ENCODE data around the gene ZEB2.

ZEB2 gene

DNA sequence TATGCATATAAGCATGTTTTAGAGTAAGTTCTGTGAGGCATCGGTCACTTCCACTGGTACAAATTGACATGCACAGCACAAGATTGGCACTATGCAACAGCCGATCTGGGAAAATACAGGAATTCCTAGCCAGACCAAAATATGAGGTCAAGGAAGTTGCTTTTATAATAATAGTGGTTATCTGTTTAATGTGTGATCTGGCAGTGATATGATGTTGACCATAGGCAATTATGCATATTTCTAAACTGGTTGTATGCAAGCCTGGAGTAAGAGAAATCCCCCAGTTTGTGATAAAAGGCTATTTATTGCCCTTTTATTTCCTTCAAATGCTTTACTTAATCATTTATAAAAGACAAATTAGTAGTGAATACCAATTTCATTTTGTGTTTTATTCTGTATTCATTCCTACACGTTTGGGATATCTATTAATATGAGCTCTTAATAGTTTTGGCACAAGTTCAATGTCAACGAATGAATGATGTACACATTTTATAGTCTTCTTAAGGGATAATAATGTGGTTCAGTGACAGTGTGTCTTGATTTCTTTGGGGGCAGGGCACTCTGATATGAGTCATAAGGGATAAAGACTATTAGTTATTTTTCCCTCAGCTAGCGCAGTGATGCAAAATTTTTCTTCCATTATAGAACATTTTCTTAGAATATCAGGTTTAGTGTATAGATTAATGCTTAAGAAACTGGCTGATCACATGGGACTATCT is 34.7 kb upstream of the ZEB2 start:
- TF ChIP-seq, protein P1, sequence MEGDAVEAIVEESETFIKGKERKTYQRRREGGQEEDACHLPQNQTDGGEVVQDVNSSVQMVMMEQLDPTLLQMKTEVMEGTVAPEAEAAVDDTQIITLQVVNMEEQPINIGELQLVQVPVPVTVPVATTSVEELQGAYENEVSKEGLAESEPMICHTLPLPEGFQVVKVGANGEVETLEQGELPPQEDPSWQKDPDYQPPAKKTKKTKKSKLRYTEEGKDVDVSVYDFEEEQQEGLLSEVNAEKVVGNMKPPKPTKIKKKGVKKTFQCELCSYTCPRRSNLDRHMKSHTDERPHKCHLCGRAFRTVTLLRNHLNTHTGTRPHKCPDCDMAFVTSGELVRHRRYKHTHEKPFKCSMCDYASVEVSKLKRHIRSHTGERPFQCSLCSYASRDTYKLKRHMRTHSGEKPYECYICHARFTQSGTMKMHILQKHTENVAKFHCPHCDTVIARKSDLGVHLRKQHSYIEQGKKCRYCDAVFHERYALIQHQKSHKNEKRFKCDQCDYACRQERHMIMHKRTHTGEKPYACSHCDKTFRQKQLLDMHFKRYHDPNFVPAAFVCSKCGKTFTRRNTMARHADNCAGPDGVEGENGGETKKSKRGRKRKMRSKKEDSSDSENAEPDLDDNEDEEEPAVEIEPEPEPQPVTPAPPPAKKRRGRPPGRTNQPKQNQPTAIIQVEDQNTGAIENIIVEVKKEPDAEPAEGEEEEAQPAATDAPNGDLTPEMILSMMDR (IDR thresholded peaks at IDR 0.05; ENCODE audit: low read length, missing control alignments), result no peak
- no peak for DNase-seq (ENCODE audit: low read depth)
- no peak overlapping the region for H3K4me3 ChIP-seq (replicated peaks; ENCODE audit: low read depth, low read length)

DNA sequence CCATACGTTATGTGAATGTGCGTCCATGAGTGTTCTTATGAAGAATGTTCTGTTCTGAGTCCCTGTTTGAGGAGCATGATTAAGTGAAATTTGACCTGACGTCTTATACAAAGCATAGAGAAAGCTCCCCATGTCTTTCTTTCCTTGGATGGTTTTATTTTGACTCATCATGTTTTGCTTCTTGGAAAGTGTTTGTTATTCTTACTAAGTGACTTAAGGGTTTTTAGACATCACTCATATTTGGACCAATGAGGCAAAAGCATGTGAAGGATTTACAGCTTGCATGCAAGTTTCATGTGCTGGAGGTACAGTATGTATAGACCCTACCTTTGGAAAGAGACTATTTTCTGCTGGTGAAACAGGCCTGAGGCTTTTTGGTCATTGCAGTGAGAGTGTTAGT is 33.5 kb upstream of the ZEB2 start:
- TF ChIP-seq, protein P1 (IDR thresholded peaks at IDR 0.05; ENCODE audit: low read length, missing control alignments), result no peak
- peak; percentile 87 for DNase-seq (ENCODE audit: low read depth)
- no peak overlapping the region for H3K4me3 ChIP-seq (replicated peaks; ENCODE audit: low read depth, low read length)

DNA sequence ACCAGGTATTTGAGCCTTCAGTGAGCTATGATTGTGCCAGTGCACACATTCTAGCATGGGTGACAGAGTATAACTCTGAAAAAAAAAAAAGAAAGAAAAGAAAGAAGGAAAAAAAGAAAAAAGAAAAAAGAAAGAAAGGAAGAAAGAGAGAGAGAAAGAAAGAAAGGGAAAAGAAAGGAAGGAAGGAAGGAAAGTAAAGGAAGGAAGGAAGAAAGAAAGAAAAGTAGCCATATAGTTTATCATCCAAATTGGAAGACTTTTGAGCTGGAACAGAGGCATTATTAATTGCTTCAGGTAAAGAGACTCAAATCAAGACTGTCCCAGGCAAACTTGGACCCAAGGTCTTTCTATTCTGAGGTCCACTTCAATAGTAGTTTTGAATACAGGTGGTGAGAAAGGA is 32.9 kb upstream of the ZEB2 start:
- DNase-seq (ENCODE audit: low read depth), result no peak
- no peak overlapping the region for H3K4me3 ChIP-seq (replicated peaks; ENCODE audit: low read depth, low read length)
- TF ChIP-seq, protein P1 (IDR thresholded peaks at IDR 0.05; ENCODE audit: low read length, missing control alignments), result no peak

DNA sequence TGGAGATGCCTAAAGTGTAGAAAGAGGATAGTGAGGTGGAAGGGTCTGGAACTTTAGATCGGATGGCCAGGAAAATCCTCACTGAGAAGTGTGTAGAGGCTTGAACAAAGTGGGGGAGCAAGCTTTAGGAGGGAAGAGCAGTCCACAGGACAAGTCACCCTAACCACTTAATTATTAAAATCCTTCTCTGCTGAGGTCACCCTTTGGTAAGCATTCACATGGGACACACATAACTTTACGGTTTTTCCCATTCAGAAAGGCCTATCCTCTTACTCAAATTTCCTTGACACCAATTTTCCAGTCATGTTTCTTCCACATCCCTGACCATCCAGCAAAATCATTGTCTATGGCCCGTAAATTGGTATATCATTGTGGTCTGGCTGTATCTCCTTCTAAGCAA is 31.0 kb upstream of the ZEB2 start:
- no peak for DNase-seq (ENCODE audit: low read depth)
- TF ChIP-seq, protein P1 (IDR thresholded peaks at IDR 0.05; ENCODE audit: low read length, missing control alignments), result no peak
- no peak overlapping the region for H3K4me3 ChIP-seq (replicated peaks; ENCODE audit: low read depth, low read length)

DNA sequence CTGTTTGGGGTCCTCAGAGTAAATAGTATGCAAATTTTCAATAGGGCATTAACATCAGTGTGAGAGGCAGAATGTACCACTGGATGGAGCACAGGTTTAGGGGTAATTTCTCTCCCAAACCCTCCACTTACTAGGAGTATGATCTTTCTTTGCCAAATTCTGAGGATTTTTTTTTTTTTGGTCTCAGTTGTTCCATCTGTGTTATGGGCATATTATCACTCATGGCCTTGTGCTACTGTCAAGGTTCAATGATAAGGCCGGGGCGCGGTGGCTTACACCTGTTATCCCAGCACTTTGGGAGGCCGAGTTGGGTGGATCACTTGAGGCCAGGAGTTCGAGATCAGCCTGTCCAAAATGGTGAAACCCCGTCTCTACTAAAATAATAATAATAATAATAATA is 30.2 kb upstream of the ZEB2 start:
- TF ChIP-seq, protein P1 (IDR thresholded peaks at IDR 0.05; ENCODE audit: low read length, missing control alignments), result no peak
- H3K4me3 ChIP-seq (replicated peaks; ENCODE audit: low read depth, low read length), result no peak overlapping the region
- DNase-seq (ENCODE audit: low read depth), result no peak

DNA sequence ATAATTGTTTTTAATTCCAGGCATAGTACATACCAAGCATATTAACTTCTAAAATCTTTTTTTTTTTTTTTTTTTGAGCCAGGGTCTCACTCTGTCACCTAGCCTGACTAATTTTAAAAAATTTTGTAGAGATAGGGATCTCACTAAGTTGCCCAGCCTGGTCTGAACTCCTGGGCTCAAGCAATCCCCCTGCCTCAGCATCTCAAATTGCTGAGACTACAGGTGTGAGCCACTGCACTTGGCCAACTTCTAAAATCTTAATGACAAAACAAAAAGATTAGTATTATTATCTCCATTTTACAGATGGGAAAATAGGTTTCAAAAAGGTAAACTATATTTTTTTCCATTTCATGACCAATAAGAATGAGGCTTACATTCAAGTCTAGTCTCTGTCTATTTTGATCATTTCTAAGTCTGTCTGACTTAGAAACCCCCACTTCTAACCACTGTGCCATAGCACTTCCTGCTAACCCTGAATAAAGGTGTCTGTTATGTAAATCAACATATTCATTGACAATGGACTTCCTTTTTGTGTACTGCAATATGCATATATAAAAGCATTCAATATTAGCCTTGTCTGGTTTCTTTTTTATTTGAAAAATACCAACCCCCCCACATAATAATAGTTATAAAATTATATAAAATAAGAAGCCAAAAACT is 28.7 kb upstream of the ZEB2 start:
- H3K4me3 ChIP-seq (replicated peaks; ENCODE audit: low read depth, low read length), result no peak overlapping the region
- DNase-seq (ENCODE audit: low read depth), result no peak
- TF ChIP-seq, protein P1 (IDR thresholded peaks at IDR 0.05; ENCODE audit: low read length, missing control alignments), result no peak

DNA sequence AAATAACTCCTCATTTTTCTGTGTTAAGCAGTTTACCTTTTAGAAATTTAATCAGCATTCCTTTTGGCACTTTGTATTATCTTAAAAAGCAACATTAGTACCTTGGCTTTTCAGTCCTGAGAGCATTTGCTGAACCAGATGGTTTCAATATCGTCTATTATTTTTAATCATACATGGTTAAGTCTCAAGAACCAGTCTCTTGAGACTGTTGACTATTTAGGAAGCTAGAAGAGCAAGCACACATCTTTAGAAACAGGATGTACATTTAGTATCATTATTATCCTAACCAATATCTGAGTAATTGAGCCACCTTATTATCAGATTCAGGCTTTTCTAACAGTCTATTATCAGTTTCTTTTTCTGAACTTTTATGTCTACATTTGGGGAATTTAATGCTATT is 28.2 kb upstream of the ZEB2 start:
- TF ChIP-seq, protein P1 (IDR thresholded peaks at IDR 0.05; ENCODE audit: low read length, missing control alignments), result no peak
- DNase-seq (ENCODE audit: low read depth), result no peak
- H3K4me3 ChIP-seq (replicated peaks; ENCODE audit: low read depth, low read length), result no peak overlapping the region

Data from fibroblast of pulmonary artery (primary cell).